GM18520 (cell line): Measurements from ENCODE around the gene ZNF10.

Experiments used
- ATAC-seq: cut with Tn5 transposase; IDR thresholded peaks from one replicate; pipeline ENCODE4 v1.9.1; 2021; ENCODE audit not compliant: unreplicated experiment

The ZNF10 gene

GRCh38 chr12:133192847-133193246 lies 62.4 kb downstream of the ZNF10 start:
- ATAC-seq, result no peak

GRCh38 chr12:133201888-133202287 lies 71.5 kb downstream of the ZNF10 start:
- ATAC-seq, result no peak

- no peak for ATAC-seq
These were observed 72.3 kb downstream of the ZNF10 start for GRCh38 chr12:133202493-133203343.

GRCh38 chr12:133203344-133204263 lies 73.2 kb downstream of the ZNF10 start:
- ATAC-seq, result no peak

- ATAC-seq, result no peak
These were observed 73.8 kb downstream of the ZNF10 start for GRCh38 chr12:133204264-133204603.

GRCh38 chr12:133206390-133206789 lies 76.0 kb downstream of the ZNF10 start:
- ATAC-seq, result no peak
